Glutamatergic neuron (in vitro differentiated cells): Measurements from ENCODE around the gene HDGFL1. TPM values are rescaled to one million over a fixed set of nuclear protein-coding genes. Genes with fewer than 3 reads are reported as not detected.

Source experiments
- DNase-seq: peaks from one replicate; pipeline ENCODE4 v3.0.0; 2022
- H3K27ac Mint-ChIP-seq: one replicate; pipeline ENCODE4 v1.8.0; 2020; ENCODE audit warnings: mild to moderate bottlenecking, mixed read lengths, inconsistent platforms; ENCODE audit not compliant: unreplicated experiment
- H3K27me3 Mint-ChIP-seq: one replicate; pipeline ENCODE4 v1.8.0; 2020; ENCODE audit warnings: mild to moderate bottlenecking, moderate library complexity, mixed read lengths, inconsistent platforms; ENCODE audit not compliant: unreplicated experiment
- H3K36me3 Mint-ChIP-seq: one replicate; pipeline ENCODE4 v1.8.0; 2020; ENCODE audit warnings: mild to moderate bottlenecking, mixed read lengths, inconsistent platforms; ENCODE audit not compliant: unreplicated experiment
- H3K4me1 Mint-ChIP-seq: one replicate; pipeline ENCODE4 v1.8.0; 2020; ENCODE audit warnings: mild to moderate bottlenecking, low read depth, mixed read lengths, inconsistent platforms; ENCODE audit not compliant: unreplicated experiment
- H3K4me3 Mint-ChIP-seq: one replicate; pipeline ENCODE4 v1.8.0; 2020; ENCODE audit warnings: mild to moderate bottlenecking, mixed read lengths, inconsistent platforms; ENCODE audit not compliant: unreplicated experiment
- H3K9me3 Mint-ChIP-seq: one replicate; pipeline ENCODE4 v1.8.0; 2020; ENCODE audit warnings: mild to moderate bottlenecking, moderate library complexity, mixed read lengths, inconsistent platforms; ENCODE audit not compliant: unreplicated experiment
- total RNA-seq: library from RNA; stranded (reverse); fragmentation: NEBNext Ultra II Directional; extraction: Animal tissue kit (Norgen Biotek cat#: 25700); gene quantifications from one replicate; pipeline ENCODE4 v1.2.1, GENCODE V29; 2021; ENCODE audit not compliant: unreplicated experiment
- TF ChIP-seq, protein P1 (sequence below): fragments of 200-600 bp; sonication (generic); IDR thresholded peaks from one replicate; pipeline ENCODE4 v1.5.0; 2021; ENCODE audit not compliant: partially characterized antibody, unreplicated experiment

HDGFL1 gene
- total RNA-seq, 1 donor from 2014 or later: not detected

DNA sequence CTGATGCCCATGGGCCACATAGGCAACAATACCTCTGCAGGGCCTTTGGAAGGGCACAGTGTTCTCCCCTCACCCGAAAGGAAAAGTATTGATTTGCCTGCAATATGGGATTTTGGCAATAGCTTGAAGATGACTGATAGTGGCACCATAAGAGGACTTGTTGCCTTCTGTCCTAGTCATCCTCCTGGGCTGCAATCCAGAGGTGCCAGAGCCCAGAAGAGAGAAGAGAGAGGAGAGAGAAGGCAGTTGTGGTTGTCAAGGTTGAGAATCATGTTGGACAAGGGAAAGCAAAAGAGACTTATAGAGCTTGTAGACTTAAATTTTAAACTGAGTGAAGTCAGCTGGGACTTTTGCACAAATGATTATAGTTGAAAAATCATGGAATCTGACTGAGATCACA, 14.6 kb downstream of the HDGFL1 start:
- Mint-ChIP-seq H3K36me3 (no peaks in the 10 kb centered on the region), H3K4me3 (peak overlapping the region; percentile 8), H3K27ac (peak overlapping the region; percentile 82), H3K27me3 (peaks cover 4% of the 10 kb centered on the region), H3K4me1 (peaks cover 24% of the 10 kb centered on the region), H3K9me3 (peaks cover 2% of the 10 kb centered on the region)
- no peak for DNase-seq
- TF ChIP-seq, protein P1, sequence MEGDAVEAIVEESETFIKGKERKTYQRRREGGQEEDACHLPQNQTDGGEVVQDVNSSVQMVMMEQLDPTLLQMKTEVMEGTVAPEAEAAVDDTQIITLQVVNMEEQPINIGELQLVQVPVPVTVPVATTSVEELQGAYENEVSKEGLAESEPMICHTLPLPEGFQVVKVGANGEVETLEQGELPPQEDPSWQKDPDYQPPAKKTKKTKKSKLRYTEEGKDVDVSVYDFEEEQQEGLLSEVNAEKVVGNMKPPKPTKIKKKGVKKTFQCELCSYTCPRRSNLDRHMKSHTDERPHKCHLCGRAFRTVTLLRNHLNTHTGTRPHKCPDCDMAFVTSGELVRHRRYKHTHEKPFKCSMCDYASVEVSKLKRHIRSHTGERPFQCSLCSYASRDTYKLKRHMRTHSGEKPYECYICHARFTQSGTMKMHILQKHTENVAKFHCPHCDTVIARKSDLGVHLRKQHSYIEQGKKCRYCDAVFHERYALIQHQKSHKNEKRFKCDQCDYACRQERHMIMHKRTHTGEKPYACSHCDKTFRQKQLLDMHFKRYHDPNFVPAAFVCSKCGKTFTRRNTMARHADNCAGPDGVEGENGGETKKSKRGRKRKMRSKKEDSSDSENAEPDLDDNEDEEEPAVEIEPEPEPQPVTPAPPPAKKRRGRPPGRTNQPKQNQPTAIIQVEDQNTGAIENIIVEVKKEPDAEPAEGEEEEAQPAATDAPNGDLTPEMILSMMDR: no peak

DNA sequence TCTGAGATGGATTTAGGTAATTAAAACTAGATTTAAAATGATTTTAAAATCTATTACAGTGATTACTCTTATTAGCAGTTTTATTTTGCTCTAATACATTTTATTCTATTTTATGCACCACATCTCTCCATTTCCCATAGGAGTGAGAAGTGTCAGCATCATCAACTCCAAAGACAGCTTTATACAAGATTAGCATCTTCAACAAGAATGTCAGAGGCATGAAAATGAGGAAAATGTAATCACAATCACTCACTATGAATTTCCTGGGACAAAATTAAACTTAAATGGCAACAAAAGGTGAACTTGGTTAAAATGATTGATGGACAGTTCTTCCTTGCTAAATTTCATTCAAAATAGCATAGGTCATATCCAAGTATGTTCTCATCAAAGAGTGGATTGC, 19.8 kb downstream of the HDGFL1 start:
- Mint-ChIP-seq H3K27me3 (peaks cover 4% of the 10 kb centered on the region), H3K4me1 (peaks cover 16% of the 10 kb centered on the region), H3K4me3 (no peak overlapping the region), H3K36me3 (no peaks in the 10 kb centered on the region), H3K27ac (no peak overlapping the region), H3K9me3 (no peaks in the 10 kb centered on the region)
- TF ChIP-seq, protein P1: no peak
- no peak for DNase-seq

DNA sequence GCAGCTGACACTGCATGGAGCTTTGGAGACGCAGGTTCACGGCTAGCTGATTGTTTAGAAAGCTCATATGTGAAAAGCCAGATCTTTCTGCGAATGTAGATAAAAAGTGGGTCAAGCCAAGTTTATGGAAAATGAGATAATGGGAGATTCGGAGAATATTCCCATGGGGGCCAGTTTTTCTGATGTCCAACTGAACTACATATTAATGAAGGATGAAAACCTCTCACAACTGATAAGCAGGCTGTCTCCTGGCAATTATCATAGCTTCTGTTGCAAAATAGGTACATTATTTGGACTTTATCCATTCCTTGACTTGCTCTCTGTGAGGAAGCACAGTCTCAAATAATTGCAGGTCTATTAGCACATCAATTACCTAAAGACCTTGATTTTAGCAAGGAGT, 21.1 kb downstream of the HDGFL1 start:
- no peak overlapping the region for H3K27ac Mint-ChIP-seq
- H3K27me3 Mint-ChIP-seq: peaks cover 4% of the 10 kb centered on the region
- H3K4me3 Mint-ChIP-seq: no peak overlapping the region
- DNase-seq: no peak
- no peaks in the 10 kb centered on the region for H3K36me3 Mint-ChIP-seq
- TF ChIP-seq, protein P1: no peak
- no peaks in the 10 kb centered on the region for H3K9me3 Mint-ChIP-seq
- peaks cover 13% of the 10 kb centered on the region for H3K4me1 Mint-ChIP-seq

DNA sequence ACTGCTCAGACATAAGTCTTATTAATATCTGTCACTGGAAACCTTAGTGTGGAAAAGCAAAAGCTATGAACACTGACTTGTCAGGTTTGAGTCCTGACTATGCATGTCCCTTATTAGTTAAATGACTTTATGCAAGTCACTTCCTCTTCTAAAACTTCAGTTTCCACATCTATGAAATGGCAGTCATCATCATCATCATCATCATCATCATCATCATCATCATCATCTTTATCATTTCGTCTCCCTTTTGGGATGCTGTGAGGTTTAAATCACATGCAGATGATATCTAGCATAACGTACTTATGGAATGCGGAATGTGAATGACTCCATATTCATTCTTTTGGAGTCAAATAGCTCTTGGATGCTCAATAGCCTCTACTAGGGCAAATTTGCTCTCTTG, 24.5 kb downstream of the HDGFL1 start:
- DNase-seq: no peak
- peaks cover 2% of the 10 kb centered on the region for H3K9me3 Mint-ChIP-seq
- H3K27me3 Mint-ChIP-seq: no peaks in the 10 kb centered on the region
- no peak overlapping the region for H3K4me3 Mint-ChIP-seq
- H3K36me3 Mint-ChIP-seq: no peaks in the 10 kb centered on the region
- TF ChIP-seq, protein P1: no peak
- no peak overlapping the region for H3K27ac Mint-ChIP-seq
- peaks cover 12% of the 10 kb centered on the region for H3K4me1 Mint-ChIP-seq

DNA sequence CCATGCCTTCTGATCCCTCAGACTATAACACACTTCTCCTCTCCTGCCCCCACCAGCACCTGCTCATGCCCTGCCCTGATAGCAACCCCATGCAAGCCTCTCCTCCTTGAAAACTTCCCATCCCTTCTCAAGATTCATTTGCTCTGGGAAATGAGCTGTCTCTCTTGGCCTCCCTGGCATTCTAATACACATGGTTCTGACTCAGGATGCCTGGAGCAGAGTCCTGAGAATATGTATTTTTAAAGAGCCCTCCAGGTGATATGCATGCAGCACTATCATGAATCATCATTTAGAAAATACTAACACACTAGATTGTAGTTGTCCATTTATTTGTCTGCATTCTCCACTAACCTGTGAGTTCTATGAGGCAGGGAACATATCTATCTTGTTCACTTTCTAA, 26.6 kb downstream of the HDGFL1 start:
- Mint-ChIP-seq H3K36me3 (no peaks in the 10 kb centered on the region), H3K4me3 (no peak overlapping the region), H3K27me3 (no peaks in the 10 kb centered on the region), H3K4me1 (peaks cover 15% of the 10 kb centered on the region), H3K9me3 (peaks cover 2% of the 10 kb centered on the region), H3K27ac (no peak overlapping the region)
- TF ChIP-seq, protein P1: no peak
- DNase-seq: no peak
